ENCODE measurements around the gene AGPAT4. TPM values are rescaled to one million over a fixed set of nuclear protein-coding genes. Genes with fewer than 3 reads are reported as not detected.

Gene AGPAT4
- total RNA-seq, 4 donors from 2014 or later = 0.53 to 11.6 (median 3.3) TPM

DNA sequence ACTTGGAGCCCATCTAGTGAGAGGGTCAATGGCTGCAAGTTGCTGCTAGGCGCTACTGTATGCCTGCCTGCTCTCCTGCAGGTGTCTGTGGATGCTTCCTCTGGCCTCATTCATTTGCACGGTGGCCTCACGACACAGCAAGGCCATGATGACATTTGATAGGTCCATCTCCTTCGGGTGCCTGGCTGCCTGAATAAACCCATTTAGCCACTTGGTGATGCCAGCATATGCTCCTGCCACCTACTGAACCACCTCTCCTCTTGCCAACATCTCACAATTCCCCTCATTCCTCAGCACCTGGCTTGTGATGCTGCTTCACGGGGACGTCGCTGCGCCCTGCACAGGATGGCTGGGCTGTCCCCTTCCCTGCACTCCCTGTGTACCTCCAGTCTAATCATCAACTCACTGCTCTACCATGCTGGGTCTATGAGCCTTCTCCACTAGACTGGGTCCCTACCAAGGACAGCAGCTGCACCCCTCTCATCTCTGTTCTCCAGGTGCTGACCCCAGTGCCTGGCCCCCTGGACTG, 51.1 kb downstream of the AGPAT4 start:
- Histone ChIP-seq H3K4me1 (no peaks in the 10 kb centered on the region), H3K27ac (no peak overlapping the region), H3K36me3 (no peaks in the 10 kb centered on the region), H3K4me3 (no peak overlapping the region), H3K27me3 (no peaks in the 10 kb centered on the region), H3K9me3 (no peaks in the 10 kb centered on the region)
- no peak for DNase-seq
- TF ChIP-seq POLR2A (IDR thresholded peaks at IDR 0.05) = no peak
- TF ChIP-seq, protein P1, sequence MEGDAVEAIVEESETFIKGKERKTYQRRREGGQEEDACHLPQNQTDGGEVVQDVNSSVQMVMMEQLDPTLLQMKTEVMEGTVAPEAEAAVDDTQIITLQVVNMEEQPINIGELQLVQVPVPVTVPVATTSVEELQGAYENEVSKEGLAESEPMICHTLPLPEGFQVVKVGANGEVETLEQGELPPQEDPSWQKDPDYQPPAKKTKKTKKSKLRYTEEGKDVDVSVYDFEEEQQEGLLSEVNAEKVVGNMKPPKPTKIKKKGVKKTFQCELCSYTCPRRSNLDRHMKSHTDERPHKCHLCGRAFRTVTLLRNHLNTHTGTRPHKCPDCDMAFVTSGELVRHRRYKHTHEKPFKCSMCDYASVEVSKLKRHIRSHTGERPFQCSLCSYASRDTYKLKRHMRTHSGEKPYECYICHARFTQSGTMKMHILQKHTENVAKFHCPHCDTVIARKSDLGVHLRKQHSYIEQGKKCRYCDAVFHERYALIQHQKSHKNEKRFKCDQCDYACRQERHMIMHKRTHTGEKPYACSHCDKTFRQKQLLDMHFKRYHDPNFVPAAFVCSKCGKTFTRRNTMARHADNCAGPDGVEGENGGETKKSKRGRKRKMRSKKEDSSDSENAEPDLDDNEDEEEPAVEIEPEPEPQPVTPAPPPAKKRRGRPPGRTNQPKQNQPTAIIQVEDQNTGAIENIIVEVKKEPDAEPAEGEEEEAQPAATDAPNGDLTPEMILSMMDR (IDR thresholded peaks at IDR 0.05) = no peak

DNA sequence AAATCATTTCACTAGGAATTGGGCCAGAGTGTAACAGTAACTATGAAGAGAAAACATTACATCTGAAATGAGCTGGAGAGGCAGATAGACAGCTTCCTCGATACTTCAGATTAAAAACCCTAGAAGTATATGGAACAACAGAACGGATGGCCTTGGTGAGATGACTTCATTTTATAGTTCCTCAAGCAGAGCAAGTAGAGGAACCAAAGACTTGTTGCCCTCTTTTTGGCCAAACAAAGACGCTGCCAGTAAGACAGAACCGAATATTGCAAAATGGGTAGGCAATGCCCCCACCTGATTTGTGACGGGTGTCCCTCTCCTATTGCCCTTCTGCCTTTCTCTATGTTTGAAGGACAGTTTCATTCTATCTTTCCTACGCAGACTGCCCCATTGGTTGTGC, 53.5 kb downstream of the AGPAT4 start:
- Histone ChIP-seq H3K36me3 (no peaks in the 10 kb centered on the region), H3K4me1 (no peaks in the 10 kb centered on the region), H3K9me3 (no peaks in the 10 kb centered on the region), H3K4me3 (no peak overlapping the region), H3K27me3 (no peaks in the 10 kb centered on the region), H3K27ac (no peak overlapping the region)
- DNase-seq = no peak
- TF ChIP-seq POLR2A (IDR thresholded peaks at IDR 0.05) = no peak
- TF ChIP-seq, protein P1 (IDR thresholded peaks at IDR 0.05) = no peak

DNA sequence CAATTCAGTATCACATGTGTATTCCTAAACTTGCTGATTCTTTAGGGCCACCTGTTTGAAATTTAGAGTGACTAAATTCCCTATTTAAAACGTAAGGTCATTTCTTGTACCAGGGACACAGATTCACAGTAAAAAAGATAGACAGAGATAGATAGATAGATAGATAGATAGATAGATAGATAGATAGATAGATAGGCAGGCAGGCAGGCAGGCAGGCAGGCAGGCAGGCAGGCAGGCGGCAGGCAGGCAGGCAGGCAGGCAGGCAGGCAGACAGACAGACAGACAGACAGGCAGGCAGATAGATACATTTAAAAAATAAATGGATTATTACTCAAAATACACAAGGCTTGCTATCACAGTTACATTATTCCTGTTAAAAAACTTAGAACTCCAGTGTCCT, 54.2 kb downstream of the AGPAT4 start:
- H3K4me3 ChIP-seq = no peak overlapping the region
- H3K9me3 ChIP-seq = no peaks in the 10 kb centered on the region
- TF ChIP-seq POLR2A (IDR thresholded peaks at IDR 0.05) = no peak
- TF ChIP-seq, protein P1 (IDR thresholded peaks at IDR 0.05) = no peak
- H3K27ac ChIP-seq = no peak overlapping the region
- no peaks in the 10 kb centered on the region for H3K27me3 ChIP-seq
- H3K4me1 ChIP-seq = no peaks in the 10 kb centered on the region
- H3K36me3 ChIP-seq = no peaks in the 10 kb centered on the region
- DNase-seq = no peak

DNA sequence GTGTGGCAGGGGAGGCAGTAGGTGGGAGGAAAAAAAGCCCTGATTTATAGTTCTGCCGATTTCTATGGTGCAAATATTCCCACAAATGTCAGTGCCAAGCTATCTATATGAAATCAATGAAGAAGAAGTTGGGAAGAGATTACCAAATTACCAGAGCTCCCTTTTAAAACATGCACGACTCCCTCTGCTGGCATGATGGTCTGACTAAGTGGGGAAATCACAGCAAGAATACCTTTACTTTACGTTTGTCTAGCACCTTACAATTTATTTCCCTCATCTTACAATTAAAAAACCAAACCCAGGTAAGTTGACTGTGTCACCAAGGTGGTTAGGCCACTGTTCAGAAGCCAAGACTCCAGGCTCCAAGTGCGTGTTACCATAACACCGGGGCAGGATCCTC, 55.6 kb downstream of the AGPAT4 start:
- Histone ChIP-seq H3K36me3 (no peaks in the 10 kb centered on the region), H3K27ac (no peak overlapping the region), H3K9me3 (no peaks in the 10 kb centered on the region), H3K4me1 (no peaks in the 10 kb centered on the region), H3K4me3 (no peak overlapping the region), H3K27me3 (no peaks in the 10 kb centered on the region)
- no peak for DNase-seq
- no peak for TF ChIP-seq POLR2A (IDR thresholded peaks at IDR 0.05)
- TF ChIP-seq, protein P1 (IDR thresholded peaks at IDR 0.05) = no peak

DNA sequence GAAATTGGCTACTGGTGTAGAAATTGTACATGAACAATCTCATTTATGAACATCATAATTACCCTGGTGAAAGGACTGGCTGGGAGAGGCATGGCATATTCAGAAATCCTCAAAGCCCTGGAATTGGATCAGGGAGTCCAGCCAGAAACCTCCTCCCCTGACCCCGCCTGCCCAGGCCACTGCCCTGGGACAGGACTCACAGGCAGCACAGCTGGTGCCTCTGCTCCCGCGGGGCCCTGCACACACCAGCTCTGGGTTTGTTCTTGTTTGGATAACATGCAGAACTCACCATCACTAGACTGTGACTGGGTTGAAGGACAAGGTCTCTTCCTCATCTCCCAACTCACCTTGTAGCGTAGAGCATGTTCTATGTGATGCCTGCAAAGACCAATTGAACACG, 56.2 kb downstream of the AGPAT4 start:
- H3K4me3 ChIP-seq = no peak overlapping the region
- H3K9me3 ChIP-seq = no peaks in the 10 kb centered on the region
- no peaks in the 10 kb centered on the region for H3K27me3 ChIP-seq
- H3K4me1 ChIP-seq = no peaks in the 10 kb centered on the region
- TF ChIP-seq POLR2A (IDR thresholded peaks at IDR 0.05) = no peak
- TF ChIP-seq, protein P1 (IDR thresholded peaks at IDR 0.05) = no peak
- H3K36me3 ChIP-seq = no peaks in the 10 kb centered on the region
- H3K27ac ChIP-seq = no peak overlapping the region
- DNase-seq = no peak
